A549 (cell line): ENCODE measurements around the gene EFCAB14. TPM values are rescaled to one million over a fixed set of nuclear protein-coding genes. Genes with fewer than 3 reads are reported as not detected.

Source experiments
- ATAC-seq, 2 experiments: fragments of 200-7000 bp in 1 of 2; fragments of >200 bp in 1 of 2; cut with Nextera tagmentation in 1 of 2; cut with Tn5 transposase in 1 of 2; 3 replicates each; pipeline versions ENCODE4 v1.8.0 to v1.9.1; 2018 to 2020; ENCODE audit warnings: mild to moderate bottlenecking in 1 of 2, moderate library complexity in 1 of 2
- CTCF ChIA-PET: fragments of 300-600 bp; sonication (Branson Sonifier 250); formaldehyde crosslinking; extraction: SDS; loops from one replicate; lab custom pipeline; 2021; ENCODE audit warnings: antibody characterized with exemption, inconsistent platforms; lab: Yijun Ruan, JAX
- POLR2A ChIA-PET: fragments of 350-600 bp; formaldehyde crosslinking; extraction: SDS; loops from one replicate; lab custom pipeline; 2021; ENCODE audit warnings: antibody characterized with exemption, inconsistent platforms; lab: Yijun Ruan, JAX
- DNase-seq, 2 experiments: peaks; one replicate each; pipeline versions ENCODE4 v3.0.0 to v3.0.0-alpha.2; 2011 to 2016; ENCODE audit warnings: low read depth in 1 of 2, low spot score in 1 of 2
- FAIRE-seq: peaks from 2 replicates; lab custom pipeline; 2011; peaks lifted over from hg19 to GRCh38; lab: Jason Lieb, UNC
- H3K27ac ChIP-seq, 2 experiments: fragments of >200 bp; sonication (Bioruptor Twin); formaldehyde crosslinking; 3 replicates each; pipeline ENCODE4 v1.5.1; 2016 to 2017
- H3K4me1 ChIP-seq: fragments of >200 bp; sonication (Bioruptor Twin); formaldehyde crosslinking; 3 replicates; pipeline ENCODE4 v1.6.1; 2016
- H3K4me2 ChIP-seq: fragments of >200 bp; sonication (Bioruptor Twin); formaldehyde crosslinking; 3 replicates; pipeline ENCODE4 v1.6.1; 2016
- H3K4me3 ChIP-seq: fragments of >200 bp; sonication (Bioruptor Twin); formaldehyde crosslinking; 3 replicates; pipeline ENCODE4 v1.5.1; 2016
- H3K9me3 ChIP-seq: fragments of >200 bp; sonication (Bioruptor Twin); formaldehyde crosslinking; 3 replicates; pipeline ENCODE4 v1.6.1; 2016
- FOSL2 ChIP-seq, 2 experiments: fragments of 450-650 bp in 1 of 2; fragments of >200 bp in 1 of 2; sonication (Bioruptor Twin) in 1 of 2; formaldehyde crosslinking; IDR thresholded peaks; 2 replicates each; pipeline versions ENCODE4 v1.5.0 to v1.6.1; 2016 to 2020; ENCODE audit warnings: mild to moderate bottlenecking in 1 of 2, moderate library complexity in 1 of 2
- FOXS1 ChIP-seq: fragments of 250-450 bp; sonication (Bioruptor Pico); IDR thresholded peaks from 2 replicates; pipeline ENCODE4 v1.5.0; 2020; ENCODE audit warnings: mild to moderate bottlenecking, moderate library complexity
- GATA3 ChIP-seq: IDR thresholded peaks from 2 replicates; pipeline ENCODE4 v1.6.1; 2012; ENCODE audit warnings: borderline replicate concordance
- HDAC2 ChIP-seq: fragments of 200-600 bp; sonication (generic); IDR thresholded peaks from 2 replicates; pipeline ENCODE4 v1.6.1; 2016
- HMGXB4 ChIP-seq: fragments of 250-450 bp; sonication (Bioruptor Pico); IDR thresholded peaks from 2 replicates; pipeline ENCODE4 v1.5.0; 2021; ENCODE audit warnings: mild to moderate bottlenecking, moderate library complexity, borderline replicate concordance
- HOXB5 ChIP-seq: fragments of 250-450 bp; sonication (Bioruptor Pico); IDR thresholded peaks from 2 replicates; pipeline ENCODE4 v1.5.0; 2020; ENCODE audit warnings: mild to moderate bottlenecking, moderate library complexity
- KDM1A ChIP-seq: fragments of 200-600 bp; sonication (generic); IDR thresholded peaks from 2 replicates; pipeline ENCODE4 v1.6.1; 2016; ENCODE audit warnings: low read depth, mild to moderate bottlenecking
- NPAS2 ChIP-seq: fragments of 250-450 bp; sonication (Bioruptor Pico); IDR thresholded peaks from 2 replicates; pipeline ENCODE4 v1.8.0; 2022; ENCODE audit warnings: mild to moderate bottlenecking, moderate library complexity, borderline replicate concordance
- REST ChIP-seq: fragments of 200-600 bp; sonication (generic); IDR thresholded peaks from 2 replicates; pipeline ENCODE4 v1.6.1; 2016; ENCODE audit warnings: antibody characterized with exemption, mild to moderate bottlenecking, moderate library complexity
- RFX5 ChIP-seq: fragments of 450-650 bp; IDR thresholded peaks from 2 replicates; pipeline ENCODE4 v1.7.1; 2014; ENCODE audit warnings: antibody characterized with exemption, mild to moderate bottlenecking, moderate library complexity
- RNF2 ChIP-seq: fragments of 200-600 bp; sonication (generic); IDR thresholded peaks from 2 replicates; pipeline ENCODE4 v1.6.1; 2016; ENCODE audit warnings: low read depth, mild to moderate bottlenecking, antibody characterized with exemption, moderate library complexity, borderline replicate concordance
- TFCP2L1 ChIP-seq: fragments of 250-450 bp; sonication (Bioruptor Pico); IDR thresholded peaks from 2 replicates; pipeline ENCODE4 v1.5.0; 2021; ENCODE audit warnings: mild to moderate bottlenecking
- TP53 ChIP-seq: fragments of 250-450 bp; sonication (Bioruptor Pico); IDR thresholded peaks from 2 replicates; pipeline ENCODE4 v1.5.0; 2021; ENCODE audit warnings: mild to moderate bottlenecking, moderate library complexity
- ZFP36 ChIP-seq: fragments of 450-650 bp; IDR thresholded peaks from 2 replicates; pipeline ENCODE4 v1.6.1; 2014; ENCODE audit warnings: borderline replicate concordance; ENCODE audit not compliant: partially characterized antibody
- ZSCAN20 ChIP-seq: fragments of 250-450 bp; sonication (Bioruptor Pico); IDR thresholded peaks from 2 replicates; pipeline ENCODE4 v1.8.0; 2022; ENCODE audit warnings: mild to moderate bottlenecking, moderate library complexity
- WGBS: methylation state at CpG from one replicate; pipeline ENCODE4 v1.1.6; 2017; ENCODE audit errors: missing lambda C conversion rate; 5-methylcytosine and 5-hydroxymethylcytosine counted together
- polyA plus RNA-seq, 4 experiments: library from polyadenylated mRNA; depleted of rRNA in 3 of 4; stranded (reverse); fragments of >200 nt; fragmentation: RNase III in 1 of 4; extraction: RNeasy Plus Mini Kit Qiagen cat#74134 plus additional on column Dnase treatment in 1 of 4; gene quantifications; 2 replicates in 3 of 4; 3 replicates in 1 of 4; pipeline ENCODE4 v1.2.3, GENCODE V29; 2011 to 2017
- TF ChIP-seq, protein P1 (sequence below): fragments of 150-350 bp; IDR thresholded peaks from 2 replicates; pipeline ENCODE4 v1.6.1; 2014; ENCODE audit warnings: low read depth, mild to moderate bottlenecking, low read length
- TF ChIP-seq, protein P2 (sequence below): IDR thresholded peaks from 2 replicates; pipeline ENCODE4 v1.6.1; 2012
- TF ChIP-seq, protein P3 (sequence below): fragments of >200 bp; sonication (Bioruptor Twin); formaldehyde crosslinking; IDR thresholded peaks from 3 replicates; pipeline ENCODE4 v1.6.1; 2016
- TF ChIP-seq, protein P4 (sequence below): fragments of >200 bp; sonication (Bioruptor Twin); formaldehyde crosslinking; IDR thresholded peaks from 2 replicates; pipeline ENCODE4 v1.6.1; 2016

The EFCAB14 gene
- polyA plus RNA-seq, 2 of the 4 experiments (the other 2 are of a cell fraction) = 18.0 to 41.4 TPM

GRCh38 chr1:46635205-46635604 is 83.7 kb downstream of the EFCAB14 start:
- Histone ChIP-seq H3K27ac (no peak overlapping the region), H3K4me3 (no peak overlapping the region), H3K9me3 (no peaks in the 10 kb centered on the region), H3K4me2 (no peak overlapping the region), H3K4me1 (peaks cover 16% of the 10 kb centered on the region; the same call in 2 of the 3 replicates)
- no peak for TF ChIP-seq FOSL2 (IDR thresholded peaks at IDR 0.05)
- TF ChIP-seq FOSL2 (CRISPR knock-in tag; IDR thresholded peaks at IDR 0.05) = no peak
- TF ChIP-seq FOXS1 (CRISPR knock-in tag) = no peak
- TF ChIP-seq HMGXB4 (CRISPR knock-in tag) = no peak
- TF ChIP-seq, protein P1, sequence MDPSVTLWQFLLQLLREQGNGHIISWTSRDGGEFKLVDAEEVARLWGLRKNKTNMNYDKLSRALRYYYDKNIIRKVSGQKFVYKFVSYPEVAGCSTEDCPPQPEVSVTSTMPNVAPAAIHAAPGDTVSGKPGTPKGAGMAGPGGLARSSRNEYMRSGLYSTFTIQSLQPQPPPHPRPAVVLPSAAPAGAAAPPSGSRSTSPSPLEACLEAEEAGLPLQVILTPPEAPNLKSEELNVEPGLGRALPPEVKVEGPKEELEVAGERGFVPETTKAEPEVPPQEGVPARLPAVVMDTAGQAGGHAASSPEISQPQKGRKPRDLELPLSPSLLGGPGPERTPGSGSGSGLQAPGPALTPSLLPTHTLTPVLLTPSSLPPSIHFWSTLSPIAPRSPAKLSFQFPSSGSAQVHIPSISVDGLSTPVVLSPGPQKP = no peak
- TF ChIP-seq HOXB5 (CRISPR knock-in tag) = no peak
- TF ChIP-seq ZFP36 = no peak
- TF ChIP-seq, protein P2, sequence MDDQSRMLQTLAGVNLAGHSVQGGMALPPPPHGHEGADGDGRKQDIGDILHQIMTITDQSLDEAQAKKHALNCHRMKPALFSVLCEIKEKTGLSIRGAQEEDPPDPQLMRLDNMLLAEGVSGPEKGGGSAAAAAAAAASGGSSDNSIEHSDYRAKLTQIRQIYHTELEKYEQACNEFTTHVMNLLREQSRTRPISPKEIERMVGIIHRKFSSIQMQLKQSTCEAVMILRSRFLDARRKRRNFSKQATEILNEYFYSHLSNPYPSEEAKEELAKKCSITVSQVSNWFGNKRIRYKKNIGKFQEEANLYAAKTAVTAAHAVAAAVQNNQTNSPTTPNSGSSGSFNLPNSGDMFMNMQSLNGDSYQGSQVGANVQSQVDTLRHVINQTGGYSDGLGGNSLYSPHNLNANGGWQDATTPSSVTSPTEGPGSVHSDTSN = no peak
- no peak for TF ChIP-seq NPAS2 (CRISPR knock-in tag)
- TF ChIP-seq REST = no peak
- TF ChIP-seq GATA3 = no peak
- TF ChIP-seq, protein P3, sequence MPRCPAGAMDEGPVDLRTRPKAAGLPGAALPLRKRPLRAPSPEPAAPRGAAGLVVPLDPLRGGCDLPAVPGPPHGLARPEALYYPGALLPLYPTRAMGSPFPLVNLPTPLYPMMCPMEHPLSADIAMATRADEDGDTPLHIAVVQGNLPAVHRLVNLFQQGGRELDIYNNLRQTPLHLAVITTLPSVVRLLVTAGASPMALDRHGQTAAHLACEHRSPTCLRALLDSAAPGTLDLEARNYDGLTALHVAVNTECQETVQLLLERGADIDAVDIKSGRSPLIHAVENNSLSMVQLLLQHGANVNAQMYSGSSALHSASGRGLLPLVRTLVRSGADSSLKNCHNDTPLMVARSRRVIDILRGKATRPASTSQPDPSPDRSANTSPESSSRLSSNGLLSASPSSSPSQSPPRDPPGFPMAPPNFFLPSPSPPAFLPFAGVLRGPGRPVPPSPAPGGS = no peak
- TF ChIP-seq, protein P4, sequence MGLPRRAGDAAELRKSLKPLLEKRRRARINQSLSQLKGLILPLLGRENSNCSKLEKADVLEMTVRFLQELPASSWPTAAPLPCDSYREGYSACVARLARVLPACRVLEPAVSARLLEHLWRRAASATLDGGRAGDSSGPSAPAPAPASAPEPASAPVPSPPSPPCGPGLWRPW = no peak
- TF ChIP-seq TP53 (CRISPR knock-in tag) = no peak
- no peak for TF ChIP-seq KDM1A
- TF ChIP-seq RFX5 = no peak
- no peak for TF ChIP-seq TFCP2L1 (CRISPR knock-in tag)
- TF ChIP-seq ZSCAN20 (CRISPR knock-in tag) = no peak
- TF ChIP-seq RNF2 = no peak
- TF ChIP-seq HDAC2 = no peak
- DNase-seq (no peak), ATAC-seq (no peak), FAIRE-seq (no peak)
- ChIA-PET CTCF (interaction anchor here (1.4 to 1.6 kb wide), 2 partner anchors 13 to 22 kb away, joined by 3 to 4 read pairs; no protein-coding TSS in a partner anchor), POLR2A (no interaction called here)
- WGBS = 92% methylated on average over 2 of the region's 2 CpGs
